Immature natural killer cell (primary cell): ENCODE results near the gene TRIM48. TPM values are rescaled to one million over a fixed set of nuclear protein-coding genes. Genes with fewer than 3 reads are reported as not detected.
"Not testable (repeated sequence)": the region's sequence is repeated elsewhere in the genome, so short reads cannot be mapped to it uniquely, and the experiment has no call there.

Source experiments
- DNase-seq, 3 donors: peaks; one replicate each; pipeline ENCODE4 v3.0.0; 2022; ENCODE audit warnings: mixed read lengths in 1 of 3
- H3K27ac Mint-ChIP-seq, 6 donors: one replicate each; pipeline ENCODE4 v1.8.0; 2020; ENCODE audit warnings: mixed read lengths in 6 of 6, mild to moderate bottlenecking in 5 of 6, inconsistent platforms in 4 of 6, moderate library complexity in 3 of 6
- H3K27me3 Mint-ChIP-seq, 3 donors: one replicate each; pipeline ENCODE4 v1.8.0; 2020 to 2021; ENCODE audit warnings: low read depth in 3 of 3, mild to moderate bottlenecking in 3 of 3, mixed read lengths in 3 of 3, moderate library complexity in 3 of 3, inconsistent platforms in 1 of 3
- H3K36me3 Mint-ChIP-seq, 3 donors: one replicate each; pipeline ENCODE4 v1.8.0; 2020; ENCODE audit warnings: mixed read lengths in 3 of 3, inconsistent platforms in 2 of 3, mild to moderate bottlenecking in 2 of 3
- H3K4me1 Mint-ChIP-seq, 2 donors: one replicate each; pipeline ENCODE4 v1.8.0; 2020; ENCODE audit warnings: inconsistent platforms in 2 of 2, mild to moderate bottlenecking in 2 of 2, mixed read lengths in 2 of 2, moderate library complexity in 1 of 2
- H3K4me3 Mint-ChIP-seq, 5 donors: one replicate each; pipeline ENCODE4 v1.8.0; 2020; ENCODE audit warnings: mild to moderate bottlenecking in 5 of 5, mixed read lengths in 5 of 5, inconsistent platforms in 3 of 5, moderate library complexity in 3 of 5
- H3K9me3 Mint-ChIP-seq, 6 donors: one replicate each; pipeline ENCODE4 v1.8.0; 2020; ENCODE audit warnings: mild to moderate bottlenecking in 6 of 6, mixed read lengths in 6 of 6, inconsistent platforms in 4 of 6, moderate library complexity in 3 of 6
- polyA plus RNA-seq, 3 donors: library from polyadenylated mRNA; unstranded; fragments of 300-500 nt; fragmentation: Illumina TruSeq; gene quantifications; one replicate each; pipeline ENCODE4 v1.2.3, GENCODE V29; 2021

TRIM48 gene
- polyA plus RNA-seq: not detected

GRCh38 chr11:55261855-55262254 lies at the start of gene TRIM48:
Gene TRIM48, plus strand, starts transcription at chr11:55262155. Its CDS starts 113 bp downstream, at chr11:55262268.
- not testable (repeated sequence) for H3K27me3 Mint-ChIP-seq, H3K4me3 Mint-ChIP-seq, H3K27ac Mint-ChIP-seq, H3K36me3 Mint-ChIP-seq, DNase-seq, H3K4me1 Mint-ChIP-seq
- peaks cover 19 to 52% (median 37%) of the 10 kb centered on the region in 6 donors for H3K9me3 Mint-ChIP-seq

- not testable (repeated sequence) for DNase-seq, H3K27ac Mint-ChIP-seq, H3K36me3 Mint-ChIP-seq, H3K4me1 Mint-ChIP-seq, H3K4me3 Mint-ChIP-seq, H3K27me3 Mint-ChIP-seq
- peaks cover 11 to 68% (median 52%) of the 10 kb centered on the region in 6 donors for H3K9me3 Mint-ChIP-seq
Measured at GRCh38 chr11:55238316-55238715, 23.6 kb upstream of the TRIM48 start.

GRCh38 chr11:55263081-55263480 lies 1.1 kb downstream of the TRIM48 start:
- Mint-ChIP-seq H3K4me3 (no peak overlapping the region), H3K9me3 (peaks cover 17 to 63% (median 34%) of the 10 kb centered on the region in 6 donors), H3K27me3 (no peaks in the 10 kb centered on the region), H3K27ac (no peak overlapping the region), H3K36me3 (no peaks in the 10 kb centered on the region), H3K4me1 (no peaks in the 10 kb centered on the region)
- no peak for DNase-seq

Other genes with a start within 250 kb of the TRIM48 start
- not detected for gene OR4A16, start 81.0 kb downstream of the TRIM48 start, polyA plus RNA-seq
- not detected for gene OR4A15, start 105.8 kb downstream of the TRIM48 start, polyA plus RNA-seq